Renal cortex interstitium (tissue), 11 donors: ENCODE measurements around the gene RNFT2. TPM values are rescaled to one million over a fixed set of nuclear protein-coding genes. Genes with fewer than 3 reads are reported as not detected.

Experiments
- DNase-seq, 11 donors: peaks; one replicate each; pipeline ENCODE4 v3.0.0-alpha.2; 2013; ENCODE audit warnings: low read depth in 9 of 11, low spot score in 4 of 11; ENCODE audit errors: extremely low read depth in 1 of 11
- polyA plus RNA-seq, 3 donors: library from polyadenylated mRNA; unstranded; fragments of 120-200 nt; gene quantifications; one replicate each; pipeline ENCODE4 v1.2.1, GENCODE V29; 2013; ENCODE audit not compliant: insufficient read length in 3 of 3

The RNFT2 gene
- polyA plus RNA-seq, 3 donors: 4.1 to 6.7 (median 5.4) TPM

DNA sequence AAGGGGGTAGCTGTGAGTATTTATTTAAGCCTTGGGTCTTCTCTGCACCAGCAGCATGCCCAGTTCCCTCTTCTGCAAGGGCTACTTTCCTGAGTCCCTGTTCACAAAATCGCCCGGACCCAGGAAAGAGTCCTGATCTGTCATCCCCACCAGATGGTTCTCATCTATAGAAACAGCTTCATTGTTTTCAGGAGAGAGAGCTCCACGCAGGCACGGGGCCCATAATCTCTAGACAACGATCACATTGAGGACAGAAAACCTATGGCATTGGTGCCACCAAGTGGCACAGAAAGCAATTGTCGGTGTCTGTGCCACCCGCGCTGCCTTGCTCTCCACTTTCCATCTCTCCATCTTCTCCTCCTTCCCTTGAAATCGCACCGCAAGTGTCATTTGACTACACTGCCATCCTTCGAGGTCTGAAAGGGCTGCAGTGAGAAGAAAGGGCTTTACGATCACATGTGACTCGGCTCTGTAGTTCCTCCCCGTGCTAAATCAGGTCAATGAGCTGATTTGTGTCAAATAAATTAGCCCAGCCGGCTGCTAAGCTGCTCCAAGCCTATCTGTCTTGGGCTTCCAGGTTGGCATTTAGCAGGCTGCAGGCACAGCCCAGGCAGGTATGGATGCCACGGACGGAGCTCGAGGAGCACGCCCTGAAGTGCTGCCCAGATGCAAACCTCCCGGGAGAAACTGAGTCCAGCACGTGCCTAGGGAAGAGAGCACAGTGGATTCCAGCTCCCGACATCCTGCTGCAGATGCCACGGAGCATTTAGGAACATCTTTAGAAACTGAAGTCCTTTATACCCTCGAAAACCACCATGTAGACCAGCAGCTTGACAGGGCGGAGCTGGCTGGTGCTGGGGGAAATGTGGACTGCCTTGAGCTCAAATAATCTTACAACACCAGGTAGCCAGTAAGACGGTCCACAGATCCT, 29.0 kb upstream of the RNFT2 start:
- DNase-seq: no peak

DNA sequence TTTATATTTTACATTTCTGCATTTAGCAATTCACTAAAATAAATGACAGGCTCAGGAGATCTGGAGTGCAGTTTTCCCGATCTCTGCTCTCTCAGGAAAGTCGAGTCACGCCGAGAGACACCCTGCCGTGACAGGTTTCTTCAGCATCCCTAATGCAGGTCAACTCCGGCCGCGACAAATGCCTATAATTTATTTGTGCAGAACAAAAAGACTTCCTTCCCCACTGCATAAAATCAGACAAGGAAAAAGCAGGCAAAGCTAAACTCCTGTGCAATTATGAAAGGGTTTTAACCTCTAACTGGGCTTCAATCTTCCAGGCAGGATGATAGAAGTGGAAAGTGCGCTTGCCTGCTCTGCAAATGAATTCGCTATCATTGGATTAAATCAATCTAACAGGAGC, 28.3 kb upstream of the RNFT2 start:
- no peak for DNase-seq

DNA sequence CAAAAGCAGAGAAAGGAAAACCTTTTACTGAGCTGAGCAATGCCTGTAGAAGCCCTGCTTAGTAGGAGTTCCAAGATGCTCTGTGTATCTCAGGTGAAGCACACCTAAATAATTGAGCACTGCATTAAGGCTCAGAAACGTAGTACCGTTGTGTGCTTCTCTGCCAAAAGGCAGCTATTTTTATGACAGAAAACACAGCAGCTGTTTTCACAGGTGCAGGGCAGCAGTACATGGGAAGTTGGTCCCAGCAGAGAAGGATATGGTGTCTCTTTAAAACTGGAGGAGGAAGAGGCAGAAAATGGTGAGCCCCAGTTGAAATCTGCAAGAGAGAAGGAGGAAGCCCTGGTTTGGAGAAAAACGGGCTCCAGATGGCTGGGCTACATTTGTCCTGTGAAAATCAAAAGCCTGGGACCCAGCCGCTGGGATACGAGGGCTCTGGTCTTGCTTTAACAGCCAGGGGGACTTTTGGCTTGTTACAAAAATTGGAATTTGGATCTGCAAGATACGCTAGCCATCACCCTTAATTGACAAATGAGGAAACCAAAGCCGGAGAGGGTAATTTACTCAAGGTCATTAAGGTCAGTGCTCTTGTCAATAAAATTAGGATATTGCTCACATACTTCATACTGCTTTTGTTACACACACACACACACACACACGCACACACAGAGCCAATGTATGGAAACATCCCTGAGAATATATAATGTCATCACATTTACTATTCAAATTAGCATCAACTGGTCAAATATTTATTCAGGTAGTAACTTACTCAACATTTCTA, 27.6 kb upstream of the RNFT2 start:
- DNase-seq: no peak

DNA sequence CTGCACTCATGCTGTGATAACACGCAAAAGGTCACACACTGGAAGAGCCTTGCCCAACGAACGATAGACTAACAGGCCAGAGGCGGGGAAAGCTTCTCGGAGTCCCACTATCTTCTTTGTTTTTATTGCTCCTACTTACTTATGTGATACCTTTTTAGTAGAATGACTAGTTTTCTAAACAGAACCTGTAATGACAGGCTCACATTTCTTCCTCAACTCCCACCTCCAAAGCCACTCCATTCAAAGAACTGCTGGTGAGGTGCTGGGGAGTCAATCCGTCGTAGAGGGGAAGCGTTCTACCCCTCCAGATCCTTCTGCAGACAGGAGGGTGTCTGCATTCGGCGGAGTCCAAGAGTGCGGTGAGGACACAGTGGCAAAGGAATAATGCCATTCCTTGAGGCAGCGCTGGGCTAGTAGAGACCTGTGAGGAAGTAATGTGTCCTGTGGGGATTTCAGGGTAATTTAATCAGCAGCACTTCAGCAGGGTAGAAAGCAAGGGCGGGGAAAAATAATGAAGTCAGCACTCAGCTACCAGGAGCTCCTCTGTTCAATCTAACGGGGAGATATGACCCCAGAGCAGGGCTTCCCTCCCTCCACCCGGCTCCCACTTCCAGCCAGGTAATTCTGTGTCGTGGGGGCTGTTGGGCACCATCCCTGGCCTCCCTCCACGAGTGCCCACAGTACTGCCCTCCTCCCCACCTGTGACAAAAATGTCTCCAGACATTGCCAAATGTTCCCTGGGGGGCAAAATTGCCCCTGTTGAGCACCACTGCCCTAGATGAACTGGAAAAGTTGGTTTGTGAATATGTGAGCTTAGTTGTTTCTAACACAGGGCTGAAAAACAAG, 25.4 kb upstream of the RNFT2 start:
- no peak for DNase-seq

DNA sequence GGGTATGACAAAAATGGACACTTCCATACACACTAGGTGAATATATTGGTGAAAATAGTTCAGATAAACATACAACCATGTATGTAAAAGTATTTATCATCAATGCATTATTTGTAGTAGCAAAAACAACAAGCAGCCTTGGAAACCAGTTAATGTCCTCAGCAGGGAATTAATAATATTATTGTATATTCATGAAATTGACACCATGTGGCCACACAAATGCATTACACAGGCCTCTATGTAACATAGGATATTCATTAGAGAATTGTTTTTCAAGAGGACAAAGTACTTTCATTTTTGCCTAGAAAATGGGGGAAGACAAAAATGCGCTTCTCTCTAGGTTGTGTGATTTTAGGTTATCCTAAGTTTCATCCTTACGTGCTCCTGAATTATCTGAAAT, 24.6 kb upstream of the RNFT2 start:
- no peak for DNase-seq

DNA sequence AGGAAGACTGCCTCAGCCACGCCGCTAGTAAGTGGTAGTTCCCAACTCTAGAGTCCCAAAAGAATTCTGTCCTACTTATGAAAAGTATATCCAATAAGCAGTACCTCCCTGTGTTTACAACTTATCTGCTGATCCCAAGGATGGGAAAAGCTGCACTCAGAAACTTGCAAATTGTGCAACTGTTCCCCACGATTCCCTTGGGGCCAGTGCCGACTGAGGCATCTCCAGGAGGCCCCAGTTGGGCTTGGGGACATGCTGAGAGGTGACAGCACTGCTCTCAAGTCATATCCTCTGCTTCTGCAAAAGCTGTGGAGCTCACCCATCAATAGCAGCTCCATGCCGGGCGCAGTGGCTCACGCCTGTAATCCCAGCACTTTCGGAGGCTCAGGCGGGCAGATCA, 23.9 kb upstream of the RNFT2 start:
- no peak for DNase-seq

DNA sequence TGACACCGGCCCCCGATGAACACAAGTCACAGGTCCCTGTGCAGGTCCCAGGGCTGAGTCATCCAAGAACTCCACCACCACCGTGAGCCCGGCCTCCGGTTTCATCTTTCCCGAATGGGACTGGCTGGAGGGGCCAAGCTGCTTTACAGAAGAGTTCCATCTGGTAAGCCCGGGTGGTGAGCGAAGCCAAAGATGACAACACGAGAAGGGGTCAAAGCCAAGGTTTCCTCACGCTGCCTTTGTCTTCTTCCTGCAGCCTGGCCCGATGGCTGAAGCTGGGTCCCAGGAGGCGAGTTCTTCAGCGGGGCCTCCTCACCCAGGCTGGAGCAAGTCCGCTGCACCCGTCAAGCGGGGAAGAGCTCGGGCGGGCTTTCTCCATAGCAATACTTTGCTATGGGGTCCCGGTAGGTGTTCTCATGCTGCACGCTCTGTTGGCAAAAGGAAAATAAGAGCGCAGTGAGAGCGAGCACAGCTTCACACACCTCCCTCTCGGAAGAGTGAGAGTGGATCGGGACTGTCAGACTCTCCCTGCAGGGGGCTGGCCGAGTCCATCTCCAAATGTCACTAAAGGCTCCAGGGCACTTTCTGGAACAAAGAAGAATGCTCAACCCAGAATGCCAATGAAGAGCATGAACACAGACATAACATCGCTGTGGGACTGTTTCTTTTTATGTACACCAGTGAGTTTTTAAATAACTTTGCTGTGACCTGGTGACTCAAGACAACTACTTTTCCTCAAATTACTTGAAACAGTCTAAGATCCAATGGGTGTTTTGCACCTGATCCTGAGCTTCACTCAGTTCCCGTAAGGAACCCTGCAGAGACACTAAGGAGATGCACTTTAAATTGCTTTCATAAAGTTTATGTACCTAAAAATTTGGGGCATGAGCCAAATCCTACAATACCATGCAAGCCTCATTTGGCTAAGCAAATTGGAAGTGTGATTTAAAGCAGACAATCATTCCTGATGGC, 20.4 kb upstream of the RNFT2 start:
- peak in 1 of 11 donors; percentile 53 for DNase-seq

DNA sequence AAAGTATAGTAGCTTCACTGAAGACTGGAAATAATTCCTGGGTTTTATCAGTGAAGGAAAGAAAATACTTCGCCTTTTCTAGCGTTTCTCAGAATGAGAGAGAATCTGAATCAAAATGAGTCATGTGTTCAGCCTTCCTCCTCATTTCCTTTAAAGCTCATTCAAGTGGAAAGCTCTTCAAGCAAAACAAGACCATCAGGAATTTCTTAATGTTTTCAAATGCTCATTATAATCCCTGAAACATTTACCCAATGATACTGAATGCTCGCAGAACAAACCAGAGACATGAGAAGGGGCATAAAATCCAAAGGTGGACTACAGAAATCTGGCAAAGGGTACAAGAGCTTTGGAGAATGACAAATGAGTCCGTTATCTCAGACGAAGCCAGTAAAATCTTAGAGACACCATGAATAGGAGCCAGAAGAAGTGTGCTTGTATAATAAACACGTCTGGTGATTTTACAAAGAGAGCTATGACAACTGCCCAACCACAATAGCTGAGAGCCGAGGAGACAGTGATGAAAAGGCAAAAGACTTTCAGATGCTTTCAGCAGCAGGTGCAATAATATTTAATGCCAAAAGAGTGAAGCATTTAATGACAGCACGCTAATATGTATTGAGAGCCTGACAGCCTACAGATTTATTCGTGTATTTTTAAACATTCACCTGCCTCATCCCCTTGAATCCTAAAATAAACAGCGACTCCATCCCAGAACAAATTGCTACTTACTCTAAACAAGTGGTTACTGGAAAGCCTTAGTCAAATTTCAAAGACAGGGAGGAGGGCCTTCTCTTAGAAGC, 19.3 kb upstream of the RNFT2 start:
- DNase-seq: no peak

DNA sequence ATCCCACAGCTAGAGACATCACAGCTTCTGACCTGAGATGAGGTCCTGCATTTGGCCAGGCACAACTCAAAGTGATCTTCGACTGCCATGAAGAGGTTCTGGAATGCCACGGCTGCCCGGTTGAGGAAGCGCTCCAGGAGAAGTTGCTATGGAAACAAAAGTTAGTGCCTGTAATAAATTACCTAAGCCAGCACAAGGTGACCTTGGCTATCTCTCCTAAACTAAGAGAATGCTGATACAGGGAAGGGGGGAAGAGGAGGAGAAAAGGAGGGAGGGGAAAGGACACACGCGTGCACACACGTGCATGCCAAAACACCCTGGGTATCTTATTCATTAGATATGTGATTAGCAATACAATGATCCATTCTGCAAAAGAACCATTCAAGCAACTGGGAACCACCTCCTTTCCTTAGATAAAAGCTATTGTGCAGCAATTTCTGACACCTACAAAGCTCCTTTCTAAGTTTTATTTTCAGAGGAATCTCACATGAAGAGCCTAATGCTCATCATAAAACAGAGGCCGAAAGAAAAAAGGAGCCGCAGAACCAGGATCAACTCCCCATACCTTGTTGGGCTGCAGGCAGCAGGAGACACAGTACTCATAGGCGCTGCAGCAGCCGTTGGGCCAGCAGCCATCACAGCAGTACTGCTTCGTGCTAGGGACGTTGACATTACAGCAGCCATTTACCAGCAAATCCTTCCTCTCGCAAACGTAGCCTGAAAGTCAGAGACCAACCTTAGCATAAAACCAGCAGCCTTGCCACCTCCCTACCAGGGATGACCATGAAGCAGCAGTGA, 18.2 kb upstream of the RNFT2 start:
- DNase-seq: peak in 3 of 11 donors; percentile 60 to 76 (median 64)

DNA sequence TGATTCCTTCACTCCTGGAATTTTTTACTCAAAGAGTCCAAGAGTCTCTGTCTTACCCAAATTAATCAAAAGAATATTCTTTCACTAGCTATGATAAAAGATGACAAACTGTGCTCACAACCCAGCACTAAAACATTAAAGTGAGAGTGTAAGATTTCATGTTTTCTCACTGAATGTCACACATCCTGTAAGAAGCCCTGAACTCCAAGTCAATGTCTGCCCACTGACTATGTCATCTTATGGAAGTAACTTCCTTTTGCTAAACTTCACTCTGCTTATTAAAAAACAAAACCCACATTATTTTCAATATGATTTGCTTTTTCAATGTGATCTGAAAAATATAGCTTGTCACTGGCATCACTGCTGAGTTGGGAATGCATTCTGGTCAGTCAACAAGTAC, 15.9 kb upstream of the RNFT2 start:
- no peak for DNase-seq

DNA sequence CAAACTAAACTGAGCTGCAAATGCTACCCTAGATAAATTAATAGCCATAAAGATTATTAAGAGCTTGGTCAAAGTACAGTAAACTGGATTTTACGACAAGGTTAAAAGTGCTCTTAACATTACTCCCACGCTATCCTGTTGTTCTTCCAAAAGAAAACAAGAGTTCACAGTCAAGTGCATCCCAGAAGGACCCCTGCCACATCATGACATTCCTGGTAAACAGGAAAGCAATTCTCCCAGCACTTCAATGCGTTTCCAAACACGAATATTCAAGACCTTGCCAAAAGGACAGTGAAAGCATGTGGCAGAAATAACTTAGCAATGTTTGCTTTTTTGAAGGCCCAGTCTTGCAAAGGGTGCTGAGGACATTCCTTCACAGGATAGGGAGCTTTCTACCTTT, 11.4 kb upstream of the RNFT2 start:
- peak in 2 of 11 donors; percentile 51 to 64 for DNase-seq

DNA sequence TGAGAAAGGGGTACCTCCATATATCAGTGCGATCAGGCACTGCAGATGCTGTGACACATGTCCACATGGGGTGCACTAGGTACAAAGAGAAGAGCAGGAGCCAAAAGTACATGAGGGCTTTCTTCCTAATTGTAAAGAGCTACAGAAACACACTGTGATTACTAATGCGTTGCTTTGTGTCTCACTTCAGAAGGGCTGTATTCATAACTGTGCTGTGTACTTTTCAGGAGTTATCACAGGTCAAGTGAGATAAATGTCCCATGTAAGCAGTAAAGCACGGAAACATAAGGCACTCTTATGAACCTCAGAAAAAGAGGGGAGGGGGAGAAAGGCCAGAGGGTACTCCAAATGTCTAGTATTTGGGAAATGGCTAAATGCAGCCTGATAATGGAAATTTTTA, 10.9 kb upstream of the RNFT2 start:
- no peak for DNase-seq

DNA sequence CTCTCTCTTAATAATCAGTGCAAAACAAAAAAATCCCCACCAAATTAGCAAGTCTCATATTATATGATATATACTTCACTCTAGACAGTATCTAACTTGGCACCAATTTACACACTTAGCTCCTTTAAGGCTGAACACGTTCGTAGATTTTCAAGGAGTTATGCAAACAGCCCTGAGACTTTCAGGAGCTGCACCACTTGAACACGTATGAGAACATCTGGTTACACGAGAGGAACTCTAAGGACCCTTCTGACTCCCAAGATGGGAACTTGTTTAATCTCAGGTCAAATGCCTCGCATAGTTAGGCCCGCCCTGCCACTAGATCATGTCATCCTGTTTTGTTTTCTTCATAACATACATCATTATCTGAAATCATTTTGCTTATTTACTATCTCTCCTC, 10.2 kb upstream of the RNFT2 start:
- DNase-seq: no peak

DNA sequence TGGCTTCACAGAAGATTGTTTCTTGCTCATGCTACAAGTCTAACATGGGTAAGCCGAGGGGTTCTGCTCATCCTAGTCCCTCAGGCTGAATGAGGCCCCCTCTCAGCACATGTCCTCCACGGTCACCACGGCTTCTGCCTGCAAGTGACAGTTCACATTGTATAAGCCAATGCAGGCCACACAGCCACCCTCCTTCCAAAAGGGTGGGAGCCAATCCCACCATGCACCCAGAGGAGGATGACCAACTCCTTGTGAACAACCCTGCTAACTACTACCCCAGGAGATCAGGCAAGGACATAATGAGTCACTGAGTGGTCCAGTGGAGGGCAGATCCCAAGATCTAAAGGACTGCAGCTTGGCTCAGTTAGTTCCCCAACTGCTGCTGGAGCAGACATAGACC, 6.3 kb upstream of the RNFT2 start:
- no peak for DNase-seq

DNA sequence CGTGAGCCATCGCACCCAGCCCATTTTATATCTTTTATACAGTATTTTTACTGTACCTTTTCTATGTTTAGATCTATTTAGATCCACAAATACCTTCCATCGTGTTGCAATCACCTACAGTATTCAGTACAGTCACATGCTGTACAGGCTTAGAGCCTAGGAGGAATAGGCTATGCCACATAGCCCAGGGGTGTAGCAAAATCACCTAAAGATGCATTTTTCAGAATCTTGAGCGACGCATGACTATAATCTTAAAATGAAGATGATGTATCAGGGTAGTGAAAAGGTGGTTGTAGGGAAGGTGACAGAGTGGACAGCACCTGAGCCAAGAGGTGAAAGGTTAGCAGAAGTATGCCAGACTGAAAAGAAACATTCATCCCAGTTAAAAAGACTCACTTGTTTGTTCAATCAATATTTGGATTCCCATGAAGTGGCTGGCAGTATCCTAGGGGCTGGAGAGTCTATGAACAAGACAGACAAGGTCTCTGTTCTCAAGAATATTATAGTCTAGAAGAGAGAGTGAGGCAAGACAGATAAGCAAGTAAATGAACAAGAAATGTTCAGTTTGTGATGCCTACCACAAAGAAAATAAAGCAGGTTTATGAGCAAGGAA, 3.9 kb upstream of the RNFT2 start:
- no peak for DNase-seq

DNA sequence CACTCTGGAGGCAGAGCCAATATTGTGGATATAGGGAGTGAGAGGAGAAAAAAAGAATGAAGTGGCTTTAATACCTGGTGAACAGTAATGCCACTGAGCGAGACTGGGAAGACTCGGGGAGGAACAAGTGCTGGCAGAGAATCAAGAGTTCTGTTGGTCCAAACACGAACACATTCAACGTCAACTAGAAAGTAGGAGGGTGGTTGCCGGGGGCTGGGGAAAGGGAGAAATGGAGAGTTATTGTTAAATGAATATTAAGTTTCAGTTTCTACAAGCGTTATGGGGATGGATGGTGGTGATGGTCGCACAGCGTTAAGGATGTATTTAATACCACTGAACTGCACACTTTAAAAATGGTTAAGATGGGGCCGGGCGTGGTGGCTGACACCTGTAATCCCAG, 3.0 kb upstream of the RNFT2 start:
- no peak for DNase-seq
